DMS79 (cell line): Measurements from ENCODE around the gene PSME3.
"Not testable (repeated sequence)": the region's sequence is repeated elsewhere in the genome, so short reads cannot be mapped to it uniquely, and the experiment has no call there.

ENCODE experiments used
- DNase-seq: peaks from one replicate; lab custom pipeline; 2025; lab: John Stamatoyannopoulos, UW

The PSME3 gene

GRCh38 chr17:42851371-42852240 is 18.4 kb downstream of the PSME3 start:
- DNase-seq: not testable (repeated sequence)

GRCh38 chr17:42852351-42852750 is 19.2 kb downstream of the PSME3 start:
- no peak for DNase-seq

DNA sequence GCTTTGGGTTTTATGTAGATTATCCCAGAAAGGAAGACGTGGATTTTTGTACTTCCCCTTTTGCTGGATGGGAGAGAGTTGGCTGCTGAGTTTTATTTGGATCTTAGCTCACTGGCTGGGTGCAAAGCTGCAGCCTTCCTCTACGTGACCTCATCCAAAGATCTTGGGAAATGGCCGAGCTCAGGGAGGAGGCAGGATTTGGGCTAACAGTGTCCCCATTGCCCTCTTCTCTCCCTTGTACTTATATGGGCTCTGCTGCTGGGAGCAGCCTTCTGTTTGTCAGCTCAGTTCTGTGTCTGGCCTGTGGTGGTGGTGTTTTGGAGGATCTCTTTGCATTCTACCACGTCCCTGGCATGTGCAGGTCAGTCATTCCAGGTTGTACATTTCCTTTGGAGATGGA is 19.8 kb downstream of the PSME3 start:
- no peak for DNase-seq

- no peak for DNase-seq
Observed at GRCh38 chr17:42853597-42853967, 20.4 kb downstream of the PSME3 start.

DNA sequence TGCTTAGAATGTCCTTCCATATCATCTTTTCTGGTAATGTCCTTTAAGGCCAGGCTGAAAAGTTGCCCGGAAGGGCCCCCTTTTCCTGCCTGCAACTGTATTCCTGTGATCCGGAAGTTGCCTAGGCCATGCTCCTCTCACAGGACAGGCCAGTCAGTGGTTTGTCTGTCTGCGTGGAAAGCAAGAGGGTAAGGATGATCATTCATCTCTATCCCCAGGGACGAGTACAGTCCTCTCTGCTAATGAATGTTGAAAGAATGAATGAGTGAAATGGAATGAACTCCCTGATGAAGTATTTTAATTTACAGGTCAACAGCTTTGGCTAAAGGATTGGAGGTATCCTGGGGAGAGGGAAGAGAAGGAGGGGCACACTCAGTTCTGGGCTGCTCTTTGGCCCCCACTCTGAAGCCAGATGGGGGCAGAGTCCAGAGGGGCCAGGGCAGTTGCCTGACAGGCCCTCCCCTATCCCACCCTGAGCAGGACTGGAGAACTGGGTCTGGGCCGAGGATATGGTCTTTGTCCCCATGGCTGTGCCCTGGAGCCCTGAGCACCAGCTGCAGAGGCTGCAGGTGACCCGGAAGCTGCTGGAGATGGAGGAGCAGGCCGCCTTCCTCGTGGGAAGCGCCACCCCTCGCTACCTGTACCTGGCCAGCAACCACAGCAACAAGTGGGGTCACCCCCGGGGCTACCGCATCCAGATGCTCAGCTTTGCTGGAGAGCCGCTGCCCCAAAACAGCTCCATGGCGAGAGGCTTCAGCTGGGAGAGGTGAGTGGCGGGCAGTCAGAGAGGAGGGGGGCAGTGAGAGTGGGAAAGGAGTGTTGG is 21.0 kb downstream of the PSME3 start:
- no peak for DNase-seq

- no peak for DNase-seq
Observed at GRCh38 chr17:42855048-42855596, 21.9 kb downstream of the PSME3 start.

GRCh38 chr17:42856093-42856492 is 22.9 kb downstream of the PSME3 start:
- DNase-seq: not testable (repeated sequence)

- not testable (repeated sequence) for DNase-seq
Observed at GRCh38 chr17:42856516-42856915, 23.3 kb downstream of the PSME3 start.

DNA sequence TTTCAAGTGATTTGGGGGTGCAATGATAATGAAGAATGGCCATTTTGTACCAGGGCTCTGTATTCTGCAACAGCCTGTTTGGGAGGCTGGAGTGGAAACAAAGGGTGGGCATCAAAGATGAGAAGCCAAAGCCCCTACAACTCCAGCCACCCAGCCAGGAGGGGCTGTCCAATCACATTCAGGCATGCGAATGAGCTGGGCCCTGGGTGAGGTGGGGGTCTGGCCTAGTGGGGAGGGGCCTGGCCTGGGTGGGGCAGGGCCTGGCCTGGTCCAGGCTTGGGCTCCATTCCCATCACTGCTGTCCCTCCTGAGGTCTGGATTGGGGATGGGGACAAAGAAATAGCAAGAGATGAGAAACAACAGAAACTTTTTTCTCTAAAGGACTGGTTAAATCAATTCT is 24.2 kb downstream of the PSME3 start:
- DNase-seq: no peak

GRCh38 chr17:42865638-42866094 is 32.5 kb downstream of the PSME3 start:
- no peak for DNase-seq

- no peak for DNase-seq
Observed at GRCh38 chr17:42866216-42866615, 33.0 kb downstream of the PSME3 start.

DNA sequence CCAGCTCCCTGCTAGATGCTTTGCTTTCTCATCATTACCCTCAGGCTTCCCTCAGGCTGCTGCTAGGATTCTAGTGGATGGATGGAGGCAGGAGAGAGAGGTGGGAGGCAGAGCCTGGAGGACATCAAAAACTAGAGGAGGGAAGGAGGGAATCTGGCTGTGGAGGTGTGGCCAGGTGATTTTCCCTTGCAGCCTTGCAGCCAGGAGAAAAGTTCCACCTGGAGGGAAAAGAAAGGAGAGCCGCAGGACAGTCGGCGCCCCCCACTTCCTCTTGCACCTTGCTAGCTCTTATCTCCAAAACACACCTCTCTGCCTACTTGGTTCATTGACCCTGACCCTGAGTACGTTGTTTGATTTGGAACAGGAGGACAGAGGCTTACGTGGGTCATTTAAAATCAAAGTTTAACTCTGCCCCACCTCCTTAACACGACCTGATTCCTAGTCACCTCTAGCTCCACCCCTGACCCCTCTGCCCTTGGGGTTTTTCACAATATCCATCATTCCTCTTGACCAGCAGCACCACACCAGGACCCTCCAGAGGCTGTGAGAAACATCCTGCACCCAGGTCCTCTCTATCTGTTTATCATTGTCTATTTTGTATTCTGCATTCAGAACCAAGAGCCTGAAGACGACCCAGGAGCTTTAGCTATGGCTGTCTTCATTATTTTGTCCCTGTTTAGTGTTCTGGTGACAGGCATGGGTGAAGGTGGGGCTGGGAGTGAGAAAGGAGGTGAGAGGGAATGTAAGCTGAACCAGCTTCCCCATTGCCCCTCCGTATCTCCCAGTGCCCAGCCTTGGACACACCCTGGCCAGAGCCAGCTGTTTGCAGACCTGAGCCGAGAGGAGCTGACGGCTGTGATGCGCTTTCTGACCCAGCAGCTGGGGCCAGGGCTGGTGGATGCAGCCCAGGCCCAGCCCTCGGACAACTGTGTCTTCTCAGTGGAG is 33.7 kb downstream of the PSME3 start:
- DNase-seq: no peak

GRCh38 chr17:42867694-42868261 is 34.6 kb downstream of the PSME3 start:
- not testable (repeated sequence) for DNase-seq

- DNase-seq: no peak
Observed at GRCh38 chr17:42868338-42868737, 35.1 kb downstream of the PSME3 start.

DNA sequence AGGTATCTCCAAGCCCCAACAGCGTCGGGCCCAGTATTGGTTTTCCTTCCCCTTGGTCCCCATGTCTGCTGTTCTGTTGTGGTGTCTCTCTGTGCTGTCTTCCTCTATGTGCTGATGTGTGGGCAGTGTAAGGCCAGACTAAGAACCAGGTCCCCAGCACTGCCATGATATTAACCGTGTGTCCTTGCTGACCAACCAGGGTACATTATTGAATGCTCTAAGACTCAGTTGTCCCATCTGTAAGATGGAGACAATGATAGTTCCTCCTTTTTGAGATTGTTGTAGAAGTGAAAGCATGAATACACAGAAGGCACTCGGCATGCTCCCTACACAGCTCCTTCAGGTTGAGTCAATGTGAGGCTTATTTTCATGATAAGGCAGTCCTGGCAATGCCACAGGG is 38.5 kb downstream of the PSME3 start:
- DNase-seq: no peak

- DNase-seq: no peak
Observed at GRCh38 chr17:42872251-42872965, 39.2 kb downstream of the PSME3 start.

DNA sequence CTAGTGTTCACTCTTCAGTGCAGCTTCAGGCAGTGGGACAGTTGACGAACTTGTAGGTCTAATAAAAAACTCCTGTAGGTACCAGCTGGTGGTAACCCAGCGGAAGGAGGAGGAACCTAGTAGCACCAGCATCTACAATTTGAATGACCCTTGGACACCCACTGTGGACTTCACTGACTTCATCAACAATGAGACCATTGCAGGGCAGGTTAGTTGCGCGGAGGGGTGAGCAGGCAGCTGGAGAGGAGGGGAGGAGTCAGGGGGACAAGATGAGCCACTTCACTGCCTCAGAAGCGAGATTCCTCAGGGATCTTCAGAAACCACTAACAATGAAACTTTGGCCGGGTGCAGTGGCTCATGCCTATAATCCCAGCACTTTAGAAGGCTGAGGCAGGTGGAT is 40.1 kb downstream of the PSME3 start:
- no peak for DNase-seq

DNA sequence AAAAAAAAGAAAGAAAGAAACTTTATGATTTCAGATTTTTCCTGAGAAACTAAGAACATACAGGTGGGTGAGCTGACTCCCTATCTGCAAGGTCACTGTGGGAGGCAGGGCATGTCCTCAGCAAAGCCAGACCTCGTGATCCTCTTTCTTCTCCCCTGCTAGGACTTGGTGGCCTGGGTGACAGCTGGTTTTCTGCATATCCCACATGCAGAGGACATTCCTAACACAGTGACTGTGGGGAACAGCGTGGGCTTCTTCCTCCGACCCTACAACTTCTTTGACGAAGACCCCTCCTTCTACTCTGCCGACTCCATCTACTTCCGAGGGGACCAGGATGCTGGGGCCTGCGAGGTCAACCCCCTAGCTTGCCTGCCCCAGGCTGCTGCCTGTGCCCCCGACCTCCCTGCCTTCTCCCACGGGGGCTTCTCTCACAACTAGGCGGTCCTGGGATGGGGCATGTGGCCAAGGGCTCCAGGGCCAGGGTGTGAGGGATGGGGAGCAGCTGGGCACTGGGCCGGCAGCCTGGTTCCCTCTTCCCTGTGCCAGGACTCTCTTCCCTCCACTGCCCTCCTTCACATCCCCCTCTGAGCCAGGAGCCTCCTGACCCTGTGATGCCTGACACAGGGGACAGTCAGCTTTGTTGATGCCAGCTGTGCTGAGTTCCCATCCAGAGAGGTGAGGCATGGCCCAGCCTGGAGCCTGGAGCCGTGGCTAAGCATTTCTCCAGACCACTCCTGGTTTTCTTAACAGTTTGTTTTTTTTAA is 40.9 kb downstream of the PSME3 start:
- not testable (repeated sequence) for DNase-seq

GRCh38 chr17:42877037-42877436 is 43.8 kb downstream of the PSME3 start:
- no peak for DNase-seq
